ENCODE measurements around the gene ASB15.

The ASB15 gene

GRCh38 chr7:123635551-123636359 is 34.1 kb downstream of the ASB15 start:
- H3K27me3 Mint-ChIP-seq, result peaks cover 15% of the 10 kb centered on the region
- no peaks in the 10 kb centered on the region for H3K4me1 Mint-ChIP-seq
- CTCF ChIA-PET, result interaction anchor here (1.0 to 1.4 kb wide), 3 partner anchors 11 to 237 kb away, joined by 3 to 6 read pairs (median 3); no protein-coding TSS in a partner anchor
- DNase-seq, result no peak
- H3K36me3 Mint-ChIP-seq, result no peaks in the 10 kb centered on the region
- no peak overlapping the region for H3K4me3 Mint-ChIP-seq
- no peak overlapping the region for H3K27ac Mint-ChIP-seq
- H3K9me3 Mint-ChIP-seq, result no peaks in the 10 kb centered on the region

GRCh38 chr7:123637203-123637602 is 35.6 kb downstream of the ASB15 start:
- H3K27ac Mint-ChIP-seq, result no peak overlapping the region
- H3K36me3 Mint-ChIP-seq, result no peaks in the 10 kb centered on the region
- H3K4me3 Mint-ChIP-seq, result no peak overlapping the region
- no peaks in the 10 kb centered on the region for H3K4me1 Mint-ChIP-seq
- no peaks in the 10 kb centered on the region for H3K9me3 Mint-ChIP-seq
- CTCF ChIA-PET, result no interaction called here
- no peak for DNase-seq
- peaks cover 15% of the 10 kb centered on the region for H3K27me3 Mint-ChIP-seq

GRCh38 chr7:123637878-123638277 is 36.3 kb downstream of the ASB15 start:
- H3K36me3 Mint-ChIP-seq, result no peaks in the 10 kb centered on the region
- CTCF ChIA-PET, result no interaction called here
- H3K27ac Mint-ChIP-seq, result no peak overlapping the region
- H3K9me3 Mint-ChIP-seq, result no peaks in the 10 kb centered on the region
- no peak for DNase-seq
- no peak overlapping the region for H3K4me3 Mint-ChIP-seq
- no peaks in the 10 kb centered on the region for H3K4me1 Mint-ChIP-seq
- peaks cover 15% of the 10 kb centered on the region for H3K27me3 Mint-ChIP-seq

GRCh38 chr7:123639631-123640030 is 38.0 kb downstream of the ASB15 start:
- no peaks in the 10 kb centered on the region for H3K9me3 Mint-ChIP-seq
- DNase-seq, result no peak
- H3K4me1 Mint-ChIP-seq, result no peaks in the 10 kb centered on the region
- H3K27me3 Mint-ChIP-seq, result peaks cover 22% of the 10 kb centered on the region
- H3K27ac Mint-ChIP-seq, result no peak overlapping the region
- H3K36me3 Mint-ChIP-seq, result no peaks in the 10 kb centered on the region
- CTCF ChIA-PET, result interaction anchor here (1.3 kb wide), 1 partner anchor 9 kb away, joined by 3 read pairs; no protein-coding TSS in a partner anchor
- H3K4me3 Mint-ChIP-seq, result no peak overlapping the region

GRCh38 chr7:123640583-123640982 is 39.0 kb downstream of the ASB15 start:
- H3K27ac Mint-ChIP-seq, result no peak overlapping the region
- CTCF ChIA-PET, result no interaction called here
- H3K27me3 Mint-ChIP-seq, result peaks cover 22% of the 10 kb centered on the region
- no peaks in the 10 kb centered on the region for H3K36me3 Mint-ChIP-seq
- H3K4me3 Mint-ChIP-seq, result no peak overlapping the region
- no peak for DNase-seq
- H3K9me3 Mint-ChIP-seq, result no peaks in the 10 kb centered on the region
- no peaks in the 10 kb centered on the region for H3K4me1 Mint-ChIP-seq

- no peaks in the 10 kb centered on the region for H3K9me3 Mint-ChIP-seq
- H3K27me3 Mint-ChIP-seq, result peaks cover 22% of the 10 kb centered on the region
- CTCF ChIA-PET, result no interaction called here
- no peak overlapping the region for H3K27ac Mint-ChIP-seq
- H3K36me3 Mint-ChIP-seq, result no peaks in the 10 kb centered on the region
- H3K4me1 Mint-ChIP-seq, result no peaks in the 10 kb centered on the region
- no peak overlapping the region for H3K4me3 Mint-ChIP-seq
- DNase-seq, result no peak
Observed at GRCh38 chr7:123641901-123642300, 40.3 kb downstream of the ASB15 start.

GRCh38 chr7:123643495-123644441 is 42.1 kb downstream of the ASB15 start:
- Mint-ChIP-seq H3K4me3 (no peak overlapping the region), H3K36me3 (no peaks in the 10 kb centered on the region), H3K9me3 (no peaks in the 10 kb centered on the region), H3K4me1 (no peaks in the 10 kb centered on the region), H3K27ac (no peak overlapping the region), H3K27me3 (peaks cover 8% of the 10 kb centered on the region)
- CTCF ChIA-PET, result interaction anchor here (1.1 kb wide), 1 partner anchor 149 kb away, joined by 3 read pairs; no protein-coding TSS in a partner anchor
- no peak for DNase-seq

GRCh38 chr7:123645516-123645915 is 43.9 kb downstream of the ASB15 start:
- H3K27me3 Mint-ChIP-seq, result peaks cover 8% of the 10 kb centered on the region
- CTCF ChIA-PET, result interaction anchor here (0.9 kb wide), 1 partner anchor 227 kb away, joined by 3 read pairs; no protein-coding TSS in a partner anchor
- H3K9me3 Mint-ChIP-seq, result no peaks in the 10 kb centered on the region
- no peaks in the 10 kb centered on the region for H3K36me3 Mint-ChIP-seq
- DNase-seq, result no peak
- H3K27ac Mint-ChIP-seq, result no peak overlapping the region
- no peaks in the 10 kb centered on the region for H3K4me1 Mint-ChIP-seq
- H3K4me3 Mint-ChIP-seq, result no peak overlapping the region

GRCh38 chr7:123647106-123647730 is 45.6 kb downstream of the ASB15 start:
- CTCF ChIA-PET, result interaction anchor here (1.3 kb wide), 1 partner anchor 52 kb away, joined by 3 read pairs; no protein-coding TSS in a partner anchor
- Mint-ChIP-seq H3K9me3 (no peaks in the 10 kb centered on the region), H3K27ac (no peak overlapping the region), H3K4me3 (no peak overlapping the region), H3K4me1 (no peaks in the 10 kb centered on the region), H3K27me3 (peaks cover 11% of the 10 kb centered on the region), H3K36me3 (no peaks in the 10 kb centered on the region)
- DNase-seq, result no peak

- no peak for DNase-seq
Observed at GRCh38 chr7:123649964-123650363, 48.3 kb downstream of the ASB15 start.

GRCh38 chr7:123650595-123650994 is 49.0 kb downstream of the ASB15 start:
- no peak overlapping the region for H3K27ac Mint-ChIP-seq
- H3K27me3 Mint-ChIP-seq, result peaks cover 5% of the 10 kb centered on the region
- H3K36me3 Mint-ChIP-seq, result no peaks in the 10 kb centered on the region
- no peaks in the 10 kb centered on the region for H3K9me3 Mint-ChIP-seq
- H3K4me3 Mint-ChIP-seq, result no peak overlapping the region
- CTCF ChIA-PET, result no interaction called here
- no peak for DNase-seq
- H3K4me1 Mint-ChIP-seq, result no peaks in the 10 kb centered on the region

More at GRCh38 chr7:123649964-123650363, 48.3 kb downstream of the ASB15 start:
- H3K27me3 Mint-ChIP-seq, result peaks cover 4% of the 10 kb centered on the region
- no peaks in the 10 kb centered on the region for H3K36me3 Mint-ChIP-seq
- no peak overlapping the region for H3K27ac Mint-ChIP-seq
- CTCF ChIA-PET, result no interaction called here
- H3K4me1 Mint-ChIP-seq, result no peaks in the 10 kb centered on the region
- H3K9me3 Mint-ChIP-seq, result no peaks in the 10 kb centered on the region
- no peak overlapping the region for H3K4me3 Mint-ChIP-seq

- Mint-ChIP-seq H3K36me3 (no peaks in the 10 kb centered on the region), H3K9me3 (no peaks in the 10 kb centered on the region), H3K27me3 (peaks cover 8% of the 10 kb centered on the region), H3K4me1 (no peaks in the 10 kb centered on the region), H3K4me3 (no peak overlapping the region), H3K27ac (no peak overlapping the region)
- DNase-seq, result no peak
- CTCF ChIA-PET, result interaction anchor here (0.7 kb wide), 1 partner anchor 56 kb away, joined by 3 read pairs; no protein-coding TSS in a partner anchor
Observed at GRCh38 chr7:123652406-123652805, 50.8 kb downstream of the ASB15 start.

GRCh38 chr7:123653162-123653561 is 51.5 kb downstream of the ASB15 start:
- H3K4me3 Mint-ChIP-seq, result no peak overlapping the region
- CTCF ChIA-PET, result interaction anchor here (0.7 kb wide), 1 partner anchor 57 kb away, joined by 3 read pairs; no protein-coding TSS in a partner anchor
- no peak overlapping the region for H3K27ac Mint-ChIP-seq
- no peaks in the 10 kb centered on the region for H3K36me3 Mint-ChIP-seq
- peaks cover 8% of the 10 kb centered on the region for H3K27me3 Mint-ChIP-seq
- no peaks in the 10 kb centered on the region for H3K4me1 Mint-ChIP-seq
- DNase-seq, result no peak
- H3K9me3 Mint-ChIP-seq, result no peaks in the 10 kb centered on the region

- H3K27ac Mint-ChIP-seq, result no peak within 1 kb of the TSS
- no peak for DNase-seq
- H3K4me1 Mint-ChIP-seq, result no peaks in the 10 kb centered on the region
- peaks cover 12% of the 10 kb centered on the region for H3K27me3 Mint-ChIP-seq
- H3K36me3 Mint-ChIP-seq, result no peaks in the 10 kb centered on the region
- CTCF ChIA-PET, result no interaction called here
- no peaks in the 10 kb centered on the region for H3K9me3 Mint-ChIP-seq
- no peak within 1 kb of the TSS for H3K4me3 Mint-ChIP-seq
Observed at GRCh38 chr7:123655614-123656013, 54.0 kb downstream of the ASB15 start, which contains the start of gene LMOD2. TSS of gene LMOD2 (plus strand) at chr7:123655866. CDS start at chr7:123655964, 98 bp downstream.

All from activated naive CD4-positive, alpha-beta T cell treated with anti-CD3 and anti-CD28 coated beads, Interleukin-2, amount 10 ng/mL, durations not matched to agents 7 days and 5 days (primary cell).